HG03196 (cell line): ENCODE measurements around the gene THTPA.
"Not testable (repeated sequence)": the region's sequence is repeated elsewhere in the genome, so short reads cannot be mapped to it uniquely, and the experiment has no call there.

Source experiments
- ATAC-seq: cut with Tn5 transposase; IDR thresholded peaks from one replicate; pipeline ENCODE4 v1.9.1; 2021; ENCODE audit not compliant: unreplicated experiment

Gene THTPA

GRCh38 chr14:23582906-23583760 lies 27.1 kb downstream of the THTPA start:
- ATAC-seq, result no peak

- ATAC-seq, result not testable (repeated sequence)
Observed at GRCh38 chr14:23583761-23584526, 27.9 kb downstream of the THTPA start.

DNA sequence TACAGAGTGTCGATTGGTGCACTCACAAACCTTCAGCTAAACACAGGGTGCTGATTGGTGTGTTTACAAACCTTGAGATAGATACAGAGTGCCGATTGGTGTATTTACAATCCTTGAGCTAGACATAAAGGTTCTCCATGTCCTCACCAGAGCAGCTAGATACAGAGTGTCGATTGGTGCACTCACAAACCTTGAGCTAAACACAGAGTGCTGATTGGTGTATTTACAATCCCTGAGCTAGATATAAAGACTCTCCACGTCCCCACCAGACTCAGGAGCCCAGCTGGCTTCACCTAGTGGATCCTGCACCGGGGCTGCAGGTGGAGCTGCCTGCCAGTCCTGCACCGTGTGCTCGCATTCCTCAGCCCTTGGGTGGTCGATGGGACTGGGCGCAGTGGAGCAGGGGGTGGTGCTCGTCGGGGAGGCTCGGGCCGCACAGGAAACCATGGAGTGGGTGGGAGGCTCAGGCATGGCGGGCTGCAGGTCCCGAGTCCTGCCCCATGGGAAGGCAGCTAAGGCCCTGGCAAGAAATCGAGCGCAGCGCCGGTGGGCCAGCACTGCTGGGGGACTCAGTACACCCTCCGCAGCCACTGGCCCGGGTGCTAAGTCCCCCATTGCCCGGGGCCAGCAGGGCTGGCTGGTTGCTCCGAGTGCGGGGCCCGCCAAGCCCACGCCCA lies 28.6 kb downstream of the THTPA start:
- ATAC-seq, result not testable (repeated sequence)

- ATAC-seq, result peak; percentile 96
Observed at GRCh38 chr14:23588884-23589598, 33.0 kb downstream of the THTPA start.

DNA sequence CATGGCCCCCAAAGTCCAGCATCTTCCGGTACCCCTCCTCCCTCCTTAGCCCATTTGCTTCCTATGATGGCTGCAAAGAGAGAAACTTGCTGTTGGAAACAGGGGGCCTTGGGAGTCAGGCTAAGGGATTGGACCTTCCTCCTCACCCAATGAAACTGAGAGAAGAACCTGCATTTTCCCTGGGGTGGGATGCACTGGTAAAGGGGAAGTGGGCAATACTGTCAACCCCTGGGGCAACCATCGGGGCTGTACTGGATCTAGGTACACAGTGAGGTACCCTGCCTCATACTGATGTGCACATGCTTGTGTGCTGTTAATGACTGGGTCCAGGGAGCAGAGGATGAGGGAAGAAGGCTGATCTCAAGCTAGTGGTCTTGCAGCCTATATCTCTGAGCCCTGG lies 33.5 kb downstream of the THTPA start:
- ATAC-seq, result no peak

GRCh38 chr14:23590198-23590597 lies 34.1 kb downstream of the THTPA start:
- ATAC-seq, result no peak

DNA sequence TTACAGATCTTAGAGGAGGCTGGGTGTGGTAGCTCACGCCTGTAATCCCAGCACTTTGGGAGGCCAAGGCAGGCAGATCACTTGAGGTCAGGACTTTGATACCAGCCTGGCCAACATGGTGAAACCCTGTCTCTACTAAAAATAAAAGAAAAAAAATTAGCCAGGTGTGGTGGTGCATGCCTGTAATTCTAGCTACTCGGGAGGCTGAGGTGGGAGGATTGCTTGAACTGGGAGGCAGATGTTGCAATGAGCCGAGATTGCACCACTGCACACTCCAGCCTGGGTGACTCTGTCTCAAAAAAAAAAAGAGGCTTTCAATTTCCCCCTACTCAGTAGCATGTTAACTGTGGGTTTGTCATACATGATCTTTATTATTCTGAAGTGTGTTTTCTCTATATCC lies 38.1 kb downstream of the THTPA start:
- ATAC-seq, result not testable (repeated sequence)

- ATAC-seq, result no peak
Observed at GRCh38 chr14:23600322-23600707, 44.2 kb downstream of the THTPA start.

DNA sequence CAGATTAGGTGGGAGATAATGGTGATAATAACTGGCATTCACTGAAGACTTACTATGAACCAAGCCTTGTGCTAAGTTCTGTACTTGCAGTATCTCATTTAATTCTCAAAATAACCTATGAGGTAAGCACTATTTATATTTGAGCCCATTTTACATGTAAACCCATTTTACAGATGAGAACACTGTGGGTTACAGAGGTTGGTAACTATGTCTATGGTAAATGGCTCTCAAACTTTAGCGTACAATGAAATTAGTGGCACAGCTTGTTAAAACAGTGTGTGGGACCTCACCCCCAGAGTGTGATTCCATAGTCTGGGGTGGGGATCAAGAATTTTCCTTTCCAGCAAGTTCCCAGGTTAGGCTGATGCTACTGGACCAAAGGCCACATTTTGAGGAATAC lies 44.7 kb downstream of the THTPA start:
- no peak for ATAC-seq

GRCh38 chr14:23601424-23601823 lies 45.4 kb downstream of the THTPA start:
- ATAC-seq, result no peak

GRCh38 chr14:23601845-23602180 lies 45.7 kb downstream of the THTPA start:
- no peak for ATAC-seq

DNA sequence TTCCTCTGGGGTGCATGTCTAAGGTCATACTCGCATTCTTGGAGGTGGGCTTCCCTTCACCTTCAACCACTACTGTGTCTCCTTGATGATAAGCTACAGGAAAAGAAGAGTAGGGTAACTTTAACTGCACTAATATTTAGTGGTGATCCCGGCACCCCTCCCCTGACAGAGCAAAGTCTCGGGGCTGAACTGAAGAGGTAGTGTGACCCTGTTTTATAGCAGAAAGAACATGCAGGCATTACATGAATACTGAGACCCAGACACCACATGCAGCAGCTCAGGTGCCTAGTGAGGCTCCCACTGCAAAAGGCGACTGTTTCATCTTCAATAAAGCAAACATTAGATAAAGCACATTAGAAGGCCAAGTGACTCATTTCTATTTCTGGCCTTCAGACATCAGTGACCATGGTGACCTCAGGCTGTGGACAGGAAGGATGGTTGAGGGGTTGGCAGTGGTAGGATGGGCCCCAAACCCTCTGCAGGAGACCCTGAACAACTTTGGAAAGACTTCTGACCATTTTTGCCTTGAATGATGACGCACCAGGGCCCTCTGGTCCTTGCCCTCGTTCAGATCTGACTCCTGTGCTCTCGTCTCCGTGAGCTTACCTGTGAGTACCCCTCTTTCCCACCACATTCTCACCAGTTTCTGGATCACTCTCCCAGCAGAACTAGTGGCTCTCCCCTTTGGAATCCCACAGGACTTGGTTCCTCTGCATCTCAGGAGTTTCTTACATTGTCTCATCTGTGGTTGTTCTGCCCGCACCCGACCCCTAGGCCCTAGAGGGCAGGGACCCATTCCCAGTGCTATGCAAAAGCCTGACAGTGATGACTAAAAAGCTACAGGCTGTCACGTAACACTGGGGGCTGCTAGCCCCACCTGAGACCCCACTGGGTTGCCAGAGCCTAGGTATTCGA lies 46.4 kb downstream of the THTPA start:
- no peak for ATAC-seq

GRCh38 chr14:23603103-23603502 lies 47.0 kb downstream of the THTPA start:
- ATAC-seq, result no peak

DNA sequence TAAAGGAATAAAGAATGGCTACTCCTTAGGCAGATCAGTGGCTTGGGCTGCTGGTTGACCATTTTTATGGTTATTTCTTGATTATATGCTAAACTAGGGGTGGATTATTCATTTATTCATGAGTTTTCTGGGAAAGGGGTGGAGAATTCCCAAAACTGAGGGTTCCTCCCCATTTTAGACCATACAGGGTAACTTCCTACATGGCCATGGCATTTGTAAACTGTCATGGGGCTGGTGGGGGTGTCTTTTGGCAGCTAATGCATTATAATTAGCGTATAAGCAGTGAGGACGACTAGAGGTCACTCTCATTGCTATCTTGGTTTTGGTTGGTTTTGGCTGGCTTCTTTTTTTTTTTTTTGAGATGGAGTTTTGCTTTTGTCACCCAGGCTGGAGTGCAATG lies 48.1 kb downstream of the THTPA start:
- no peak for ATAC-seq

DNA sequence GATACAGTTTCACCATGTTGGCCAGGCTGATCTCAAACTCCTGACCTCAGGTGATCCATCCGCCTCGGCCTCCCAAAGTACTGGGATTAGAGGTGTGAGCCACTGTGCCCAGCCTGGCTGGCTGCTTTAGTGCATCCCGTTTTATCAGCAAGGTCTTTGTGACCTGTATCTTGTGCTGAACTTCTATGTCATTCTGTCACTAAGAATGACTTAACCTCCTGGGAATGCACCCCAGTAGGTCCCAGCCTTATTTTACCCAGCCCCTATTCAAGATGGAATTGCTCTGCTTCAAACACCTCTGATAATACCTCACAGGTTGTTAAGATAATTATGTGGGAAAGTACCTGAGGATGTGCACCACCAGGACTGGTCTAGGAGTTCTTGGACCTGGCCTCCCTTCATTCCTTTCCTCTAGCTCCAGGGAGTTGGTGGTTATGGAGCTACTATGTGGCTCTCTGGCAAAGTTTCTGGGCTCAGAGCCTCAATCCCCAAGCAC lies 48.7 kb downstream of the THTPA start:
- ATAC-seq, result no peak

DNA sequence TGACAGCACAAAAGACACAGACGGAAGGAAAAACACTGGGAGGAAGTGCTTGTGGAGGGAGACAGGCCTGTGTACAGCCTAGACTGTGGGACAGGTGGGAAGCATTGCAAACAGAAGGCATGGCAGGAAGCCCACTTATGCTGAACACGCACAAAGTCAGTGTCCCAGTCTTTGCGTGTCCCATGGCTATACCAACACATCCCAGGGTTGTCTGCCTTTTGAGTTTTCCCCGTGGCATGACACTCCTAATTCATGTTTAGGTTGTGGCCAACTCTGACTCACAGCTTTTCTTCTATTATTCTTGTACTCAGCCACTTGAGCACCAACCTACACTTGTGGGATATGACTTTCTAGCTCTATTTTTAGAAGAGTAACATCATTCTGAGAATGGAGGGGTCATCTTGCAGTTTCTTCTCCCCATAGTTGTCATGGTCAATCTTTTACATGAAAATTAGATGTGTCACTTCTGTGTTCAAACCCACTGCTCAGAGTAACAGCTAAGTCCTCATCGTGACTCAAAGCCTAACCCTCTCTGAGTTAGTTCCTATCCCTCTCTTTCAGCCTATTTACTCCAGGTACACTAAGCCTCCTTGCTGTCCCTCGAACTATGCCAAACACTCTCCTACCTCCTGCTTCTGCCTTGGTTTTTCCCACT lies 50.0 kb downstream of the THTPA start:
- ATAC-seq, result peak; percentile 73

- no peak for ATAC-seq
Observed at GRCh38 chr14:23608454-23608853, 52.4 kb downstream of the THTPA start.

- ATAC-seq, result no peak
Observed at GRCh38 chr14:23609001-23609400, 52.9 kb downstream of the THTPA start.

DNA sequence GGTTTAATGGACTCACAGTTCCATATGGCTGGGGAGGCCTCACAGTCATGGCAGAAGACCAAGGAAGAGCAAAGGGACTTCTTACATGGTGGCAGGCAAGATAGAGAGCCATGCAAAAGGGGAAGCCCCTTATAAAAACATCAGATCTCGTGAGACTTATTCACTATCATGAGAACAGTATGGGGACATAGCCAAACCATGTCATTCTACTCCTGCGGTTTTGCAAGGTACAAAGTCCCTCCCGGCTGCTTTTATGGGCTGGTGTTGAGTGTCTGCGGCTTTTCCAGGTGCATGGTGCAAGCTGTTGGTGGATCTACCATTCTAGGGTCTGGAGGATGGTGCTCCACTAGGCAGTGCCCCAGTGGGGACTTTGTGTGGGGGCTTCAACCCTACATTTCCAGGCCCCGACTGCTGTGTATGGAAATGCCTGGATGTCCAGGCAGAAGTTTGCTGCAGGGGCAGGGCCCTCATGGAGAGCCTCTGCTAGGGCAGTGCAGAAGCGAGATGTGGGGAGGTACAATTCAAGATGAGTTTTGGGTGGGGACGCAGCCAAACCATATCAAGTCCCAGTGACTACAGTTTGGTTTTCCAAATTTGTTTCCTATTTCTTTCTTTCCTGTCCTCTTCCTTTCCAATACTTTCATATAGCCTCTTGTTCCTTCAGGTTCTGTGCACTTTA lies 53.5 kb downstream of the THTPA start:
- ATAC-seq, result not testable (repeated sequence)
